ENCODE results near the gene PGC. TPM values are rescaled to one million over a fixed set of nuclear protein-coding genes. Genes with fewer than 3 reads are reported as not detected.

The PGC gene
- total RNA-seq = under 1 TPM; 0.14 to 0.38 (median 0.24) TPM

DNA sequence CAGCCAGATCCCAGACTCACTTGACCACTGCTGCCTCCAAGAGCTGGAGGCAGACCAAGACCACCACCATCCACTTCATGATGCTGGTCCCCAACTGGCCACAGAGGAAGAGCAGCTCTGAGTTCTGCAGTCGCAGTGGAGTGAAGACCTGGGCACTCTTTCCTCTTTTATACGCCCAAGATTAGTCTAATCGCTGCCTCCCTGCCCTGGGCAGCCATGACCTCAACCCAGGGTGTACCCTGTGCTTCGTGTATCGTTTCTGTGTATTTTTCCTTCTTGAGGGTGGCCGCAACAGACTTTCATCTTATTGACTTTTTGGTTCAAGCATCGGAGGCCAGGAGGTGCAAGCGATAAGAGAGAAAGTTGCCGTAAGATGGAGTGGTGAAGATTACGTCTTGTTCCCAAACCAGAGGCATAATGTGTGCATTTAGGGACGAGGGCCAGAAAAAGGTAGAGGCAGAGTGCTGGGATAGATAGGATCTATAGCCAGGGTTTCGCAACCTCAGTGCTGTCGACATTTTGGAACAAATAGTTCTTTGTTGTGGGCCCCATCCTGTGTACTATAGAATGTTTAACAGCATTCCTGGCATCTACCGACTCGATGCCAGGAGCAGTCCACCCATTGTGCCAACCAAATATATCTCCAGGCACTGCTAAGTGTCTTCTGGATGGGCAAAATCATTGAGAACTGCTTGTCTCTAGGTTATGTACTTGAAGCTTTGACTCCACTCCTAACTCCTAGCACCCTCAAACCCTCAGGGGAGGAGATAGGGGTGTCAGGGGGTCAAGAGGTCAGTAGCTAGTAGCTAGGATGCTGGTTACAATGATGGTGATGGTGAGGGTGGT is at the start of gene PGC:
PGC (minus strand) TSS at position 142 of the 846 bp plus-strand sequence; CDS start at position 79, 63 bp downstream.
- no peaks in the 10 kb centered on the region for H3K9me3 Mint-ChIP-seq
- DNase-seq (no peak), ATAC-seq (no peak)
- no peaks in the 10 kb centered on the region for H3K36me3 Mint-ChIP-seq (ENCODE audit: insufficient read depth)
- H3K4me3 Mint-ChIP-seq = no peak within 1 kb of the TSS
- no peaks in the 10 kb centered on the region for H3K4me1 Mint-ChIP-seq (ENCODE audit: low read depth)
- no peaks in the 10 kb centered on the region for H3K27me3 Mint-ChIP-seq (ENCODE audit: low read depth)

DNA sequence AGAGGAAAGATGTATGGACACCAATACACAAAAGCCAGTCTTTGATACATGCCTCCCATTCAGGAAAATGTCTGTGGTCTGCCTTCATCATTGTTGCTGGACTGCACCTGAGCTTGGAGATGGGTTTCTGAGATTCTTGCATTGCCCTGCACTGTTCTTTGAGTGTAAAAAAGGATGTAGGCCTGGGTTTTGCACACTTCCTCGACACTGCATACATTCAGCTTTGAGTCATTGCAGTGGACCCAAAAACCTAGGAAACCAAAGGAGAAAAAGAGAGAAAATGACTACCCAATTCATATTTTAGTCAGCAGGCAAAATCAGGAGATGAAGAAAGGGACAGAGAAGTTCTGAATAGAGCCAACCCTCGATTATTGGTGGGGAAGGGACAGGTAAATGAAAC is 49.3 kb upstream of the PGC start:
- no peaks in the 10 kb centered on the region for H3K9me3 Mint-ChIP-seq
- H3K27me3 Mint-ChIP-seq (ENCODE audit: low read depth) = no peaks in the 10 kb centered on the region
- no peak overlapping the region for H3K4me3 Mint-ChIP-seq
- H3K4me1 Mint-ChIP-seq (ENCODE audit: low read depth) = no peaks in the 10 kb centered on the region
- ATAC-seq (no peak), DNase-seq (no peak)
- peaks cover 8% of the 10 kb centered on the region for H3K36me3 Mint-ChIP-seq (ENCODE audit: insufficient read depth)

DNA sequence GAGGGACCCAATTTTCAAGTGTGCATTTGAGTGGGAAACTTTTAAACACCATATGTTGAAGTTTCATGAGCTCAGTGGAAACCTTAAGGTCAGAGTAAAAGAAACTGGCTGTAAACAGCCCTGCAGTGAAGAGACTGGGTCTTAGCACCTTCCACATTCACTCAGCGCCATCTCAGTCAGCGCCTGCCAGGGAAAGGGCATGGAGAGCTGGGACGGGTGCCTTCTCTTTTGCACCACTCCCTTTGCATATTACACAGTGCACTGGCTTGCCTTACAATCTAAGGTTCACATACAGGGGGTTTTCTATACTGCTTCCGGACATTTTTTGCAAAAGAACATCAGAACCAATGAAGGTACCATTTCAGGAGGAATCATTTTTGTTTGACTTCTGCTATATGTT is 44.8 kb upstream of the PGC start:
- H3K9me3 Mint-ChIP-seq = no peaks in the 10 kb centered on the region
- H3K4me1 Mint-ChIP-seq (ENCODE audit: low read depth) = peaks cover 12% of the 10 kb centered on the region
- no peaks in the 10 kb centered on the region for H3K27me3 Mint-ChIP-seq (ENCODE audit: low read depth)
- H3K36me3 Mint-ChIP-seq (ENCODE audit: insufficient read depth) = peaks cover 21% of the 10 kb centered on the region
- no peak for DNase-seq
- ATAC-seq = no peak
- H3K4me3 Mint-ChIP-seq = no peak overlapping the region

DNA sequence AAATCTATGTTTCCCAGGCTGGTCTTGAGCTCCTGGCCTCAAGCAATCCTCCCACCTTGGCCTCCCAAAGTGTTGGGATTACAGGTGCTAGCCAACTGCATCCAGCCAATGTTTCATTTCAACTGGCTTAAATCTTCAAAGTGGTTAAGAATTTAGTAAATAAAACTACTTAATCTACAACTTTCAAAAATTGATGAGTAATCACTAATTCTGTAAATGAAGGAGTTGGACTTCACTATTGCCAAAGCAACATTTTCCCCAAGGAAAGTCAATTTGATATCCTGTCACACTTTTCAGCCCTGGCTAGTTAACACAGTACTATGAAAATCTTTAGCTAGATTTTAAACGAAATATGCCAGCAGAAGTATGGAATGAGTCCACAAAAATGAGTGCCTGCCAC is 44.1 kb upstream of the PGC start:
- DNase-seq = no peak
- no peaks in the 10 kb centered on the region for H3K9me3 Mint-ChIP-seq
- ATAC-seq = no peak
- peaks cover 21% of the 10 kb centered on the region for H3K36me3 Mint-ChIP-seq (ENCODE audit: insufficient read depth)
- H3K4me3 Mint-ChIP-seq = no peak overlapping the region
- no peaks in the 10 kb centered on the region for H3K27me3 Mint-ChIP-seq (ENCODE audit: low read depth)
- H3K4me1 Mint-ChIP-seq (ENCODE audit: low read depth) = peaks cover 12% of the 10 kb centered on the region

DNA sequence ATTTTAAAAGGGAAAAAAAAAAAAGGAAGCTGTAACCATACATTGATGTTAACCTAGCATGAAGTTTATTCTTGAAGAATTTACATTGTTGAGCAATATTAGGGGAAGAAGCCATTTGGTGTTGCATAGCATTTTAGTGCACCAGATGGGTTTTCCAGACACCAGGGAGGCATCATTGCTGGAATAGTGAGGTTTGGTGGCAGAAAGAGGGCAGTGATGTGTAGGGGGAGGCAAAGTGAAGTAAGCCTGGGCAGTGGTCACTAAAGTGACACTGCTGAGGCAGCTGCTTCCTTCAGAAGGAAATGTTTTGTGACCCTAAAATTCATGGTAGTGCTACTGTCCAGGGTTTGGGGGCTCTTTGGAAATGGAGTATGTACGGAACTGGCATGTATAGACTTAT is 42.8 kb upstream of the PGC start:
- Mint-ChIP-seq H3K4me1 (ENCODE audit: low read depth) (peaks cover 12% of the 10 kb centered on the region), H3K9me3 (no peaks in the 10 kb centered on the region), H3K36me3 (ENCODE audit: insufficient read depth) (peaks cover 21% of the 10 kb centered on the region), H3K27me3 (ENCODE audit: low read depth) (no peaks in the 10 kb centered on the region), H3K4me3 (no peak overlapping the region)
- no peak for DNase-seq
- no peak for ATAC-seq

DNA sequence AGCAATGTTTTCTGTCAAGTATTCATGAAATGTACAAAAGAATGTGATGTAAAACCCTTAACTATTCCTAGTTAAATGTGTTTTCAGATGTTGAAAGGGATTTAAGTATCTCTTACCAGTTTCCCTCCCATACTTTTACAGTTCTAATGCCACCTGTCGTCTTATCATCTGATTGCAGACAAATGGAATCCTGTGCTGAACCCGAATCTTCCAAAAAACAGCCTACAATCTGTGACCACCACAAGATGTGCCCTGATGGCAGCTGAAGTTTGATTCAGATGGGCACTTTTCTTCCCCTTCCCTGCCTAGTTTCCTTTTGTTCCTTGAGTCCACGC is 42.2 kb upstream of the PGC start:
- DNase-seq (no peak), ATAC-seq (no peak)
- Mint-ChIP-seq H3K4me1 (ENCODE audit: low read depth) (peaks cover 12% of the 10 kb centered on the region), H3K27me3 (ENCODE audit: low read depth) (no peaks in the 10 kb centered on the region), H3K9me3 (no peaks in the 10 kb centered on the region), H3K4me3 (peak overlapping the region; percentile 97), H3K36me3 (ENCODE audit: insufficient read depth) (peaks cover 21% of the 10 kb centered on the region)

DNA sequence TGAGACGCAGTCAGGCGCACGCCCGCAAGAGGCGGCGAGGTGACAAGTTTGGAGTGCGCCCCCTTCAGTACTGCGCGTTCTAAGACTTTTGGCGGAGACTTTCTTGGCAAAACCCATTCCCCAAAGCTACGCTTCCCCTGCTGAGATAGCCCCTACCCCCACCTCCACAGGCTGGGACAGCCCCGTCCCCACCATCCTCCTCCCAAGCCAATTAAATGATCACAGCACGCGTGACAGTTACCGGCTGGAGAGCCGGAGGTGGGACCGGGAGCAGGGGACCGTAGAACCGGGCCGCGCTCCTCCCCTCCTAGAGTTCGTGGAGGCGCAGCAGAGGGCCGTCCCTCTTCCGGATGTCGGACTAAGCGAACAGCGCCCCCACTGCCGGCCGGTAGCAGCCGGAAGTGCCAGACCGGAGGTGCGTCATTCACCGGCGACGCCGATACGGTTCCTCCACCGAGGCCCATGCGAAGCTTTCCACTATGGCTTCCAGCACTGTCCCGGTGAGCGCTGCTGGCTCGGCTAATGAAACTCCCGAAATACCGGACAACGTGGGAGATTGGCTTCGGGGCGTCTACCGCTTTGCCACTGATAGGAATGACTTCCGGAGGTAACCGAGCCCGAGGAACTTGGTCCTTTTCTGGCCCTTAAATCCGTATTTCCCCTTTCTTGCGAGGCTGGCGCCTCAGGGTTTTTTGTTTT is 40.2 kb upstream of the PGC start, which contains the start of gene TOMM6:
TOMM6 (plus strand) TSS at position 476 of the 699 bp plus-strand sequence; CDS start at position 480, 4 bp downstream.
- peak within 1 kb of the TSS; percentile 97 for H3K4me3 Mint-ChIP-seq
- DNase-seq = peak; percentile 94
- peaks cover 12% of the 10 kb centered on the region for H3K4me1 Mint-ChIP-seq (ENCODE audit: low read depth)
- peaks cover 16% of the 10 kb centered on the region for H3K36me3 Mint-ChIP-seq (ENCODE audit: insufficient read depth)
- H3K27me3 Mint-ChIP-seq (ENCODE audit: low read depth) = no peaks in the 10 kb centered on the region
- peak; percentile 85 to 87 for ATAC-seq
- H3K9me3 Mint-ChIP-seq = no peaks in the 10 kb centered on the region

DNA sequence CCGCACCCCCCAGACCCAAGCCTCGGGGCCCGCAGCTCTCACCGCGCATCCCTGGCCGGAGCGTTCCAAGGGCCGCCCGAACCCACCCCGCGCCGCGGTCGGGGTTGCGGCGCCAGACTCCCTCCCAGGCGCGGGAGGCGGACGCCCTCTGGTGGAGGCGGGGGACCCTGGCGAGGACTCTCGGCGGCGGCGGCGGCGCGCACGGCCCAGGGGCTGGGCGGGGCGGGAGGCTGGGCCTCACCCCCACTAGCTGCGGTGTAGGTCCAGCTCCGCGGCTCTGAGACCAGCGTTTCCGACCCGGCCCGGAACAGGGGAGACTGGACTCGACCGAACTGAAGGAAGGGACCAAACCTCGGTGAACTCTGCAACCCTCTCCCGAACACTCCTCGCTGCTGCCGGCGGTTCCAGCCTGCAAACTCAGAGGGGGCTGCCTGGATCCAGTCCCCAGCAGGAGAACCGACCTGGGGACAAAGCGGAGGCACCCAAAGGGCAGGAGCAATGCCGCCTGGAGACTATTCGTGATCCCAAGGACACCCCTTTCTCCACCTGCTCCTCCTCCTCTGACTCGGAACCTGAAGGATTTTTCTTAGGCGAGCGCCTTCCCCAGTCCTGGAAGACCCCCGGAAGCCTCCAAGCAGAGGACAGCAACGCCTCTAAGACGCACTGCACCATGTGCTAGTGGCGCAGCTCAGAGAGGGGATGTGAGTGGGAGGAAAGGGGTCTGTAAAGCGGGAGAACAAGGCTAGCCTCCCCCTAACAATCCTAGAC is 39.4 kb upstream of the PGC start:
- H3K9me3 Mint-ChIP-seq = no peaks in the 10 kb centered on the region
- peaks cover 13% of the 10 kb centered on the region for H3K36me3 Mint-ChIP-seq (ENCODE audit: insufficient read depth)
- ATAC-seq (peak; percentile 81 to 84), DNase-seq (peak; percentile 85)
- peaks cover 12% of the 10 kb centered on the region for H3K4me1 Mint-ChIP-seq (ENCODE audit: low read depth)
- H3K27me3 Mint-ChIP-seq (ENCODE audit: low read depth) = no peaks in the 10 kb centered on the region
- peak overlapping the region; percentile 97 for H3K4me3 Mint-ChIP-seq

DNA sequence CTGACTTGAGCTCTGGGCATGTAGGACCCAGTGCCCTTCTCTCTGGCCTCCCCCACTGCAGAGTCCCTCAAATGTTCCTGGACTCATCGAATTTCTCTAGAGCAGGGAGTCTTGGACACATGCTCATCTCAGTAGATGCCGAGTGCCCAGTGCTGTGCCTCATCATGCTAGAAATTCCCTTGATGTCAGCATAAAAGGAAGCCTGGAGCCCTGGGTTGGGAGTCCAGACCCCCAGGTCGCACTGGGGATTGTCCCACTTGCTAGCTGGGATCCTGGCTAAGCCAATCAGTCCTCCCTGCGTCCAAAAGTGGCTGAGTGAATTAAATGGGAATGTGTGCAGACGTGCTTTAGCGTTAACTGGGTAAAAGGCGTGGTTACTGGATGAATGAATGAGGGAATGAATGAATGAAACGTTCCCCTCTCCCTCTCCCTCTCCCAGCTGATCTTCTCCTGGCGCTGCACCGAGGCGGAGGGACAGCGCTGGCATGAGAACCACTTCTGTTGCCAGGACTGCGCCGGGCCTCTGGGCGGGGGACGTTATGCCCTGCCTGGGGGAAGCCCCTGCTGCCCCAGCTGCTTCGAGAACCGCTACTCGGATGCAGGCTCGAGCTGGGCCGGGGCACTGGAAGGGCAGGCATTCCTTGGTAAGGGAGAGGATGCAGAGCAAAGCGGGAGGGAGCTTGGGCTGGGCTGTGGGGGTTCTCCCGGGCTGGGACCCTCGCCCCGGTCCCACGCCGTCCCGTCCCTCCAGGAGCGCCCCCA is 38.7 kb upstream of the PGC start:
- Mint-ChIP-seq H3K4me3 (peak overlapping the region; percentile 97), H3K27me3 (ENCODE audit: low read depth) (peaks cover 5% of the 10 kb centered on the region), H3K4me1 (ENCODE audit: low read depth) (peaks cover 16% of the 10 kb centered on the region), H3K9me3 (no peaks in the 10 kb centered on the region), H3K36me3 (ENCODE audit: insufficient read depth) (peaks cover 13% of the 10 kb centered on the region)
- DNase-seq (no peak), ATAC-seq (no peak)

DNA sequence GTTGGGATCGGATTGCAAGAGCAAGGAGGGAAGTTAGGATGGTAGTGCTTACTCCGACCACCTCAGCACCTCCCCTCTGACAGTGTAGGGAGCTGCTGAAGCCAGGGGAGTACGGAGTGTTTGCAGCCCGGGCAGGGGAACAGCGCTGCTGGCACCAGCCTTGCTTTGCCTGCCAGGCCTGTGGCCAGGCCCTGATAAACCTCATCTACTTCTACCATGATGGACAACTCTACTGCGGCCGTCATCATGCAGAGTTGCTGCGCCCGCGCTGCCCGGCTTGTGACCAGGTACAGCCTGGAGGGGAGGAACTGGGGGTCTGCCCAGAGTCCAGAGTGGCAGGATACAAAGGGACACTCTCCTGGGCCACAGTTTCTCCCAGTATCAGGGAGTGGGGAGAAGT is 38.1 kb upstream of the PGC start:
- Mint-ChIP-seq H3K36me3 (ENCODE audit: insufficient read depth) (peaks cover 11% of the 10 kb centered on the region), H3K9me3 (no peaks in the 10 kb centered on the region), H3K4me3 (no peak overlapping the region), H3K27me3 (ENCODE audit: low read depth) (peaks cover 6% of the 10 kb centered on the region), H3K4me1 (ENCODE audit: low read depth) (peaks cover 18% of the 10 kb centered on the region)
- ATAC-seq (no peak), DNase-seq (no peak)

DNA sequence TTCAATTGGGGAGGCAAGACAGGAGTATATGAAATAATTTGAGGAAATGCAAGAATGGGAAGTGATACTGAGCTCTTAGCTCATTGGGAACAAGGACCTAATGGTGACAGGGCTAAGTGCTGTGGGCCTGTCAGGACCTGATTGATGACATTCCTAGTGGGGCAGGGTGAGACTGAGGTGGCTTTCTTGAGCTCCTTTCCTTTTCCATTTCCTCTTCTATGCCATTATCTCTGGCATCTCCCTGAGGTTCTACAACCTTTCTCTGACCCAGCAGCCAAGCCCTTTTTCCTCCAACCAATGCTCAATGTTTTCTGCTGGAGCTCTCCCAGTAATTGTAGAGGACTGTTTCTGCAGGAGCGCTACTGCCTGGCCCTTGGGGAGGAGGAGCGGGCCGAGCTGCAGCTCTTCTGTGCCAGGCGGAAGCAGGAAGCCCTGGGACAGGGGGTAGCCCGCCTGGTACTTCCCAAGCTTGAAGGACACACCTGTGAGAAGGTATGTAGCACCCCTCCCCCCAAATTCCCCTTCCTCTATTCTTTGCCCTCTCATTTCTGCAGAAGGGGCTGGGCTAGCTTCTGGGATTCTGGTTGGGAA is 37.5 kb upstream of the PGC start:
- DNase-seq (no peak), ATAC-seq (no peak)
- peaks cover 6% of the 10 kb centered on the region for H3K36me3 Mint-ChIP-seq (ENCODE audit: insufficient read depth)
- peaks cover 19% of the 10 kb centered on the region for H3K4me1 Mint-ChIP-seq (ENCODE audit: low read depth)
- peaks cover 6% of the 10 kb centered on the region for H3K27me3 Mint-ChIP-seq (ENCODE audit: low read depth)
- H3K9me3 Mint-ChIP-seq = no peaks in the 10 kb centered on the region
- peak overlapping the region; percentile 47 for H3K4me3 Mint-ChIP-seq

DNA sequence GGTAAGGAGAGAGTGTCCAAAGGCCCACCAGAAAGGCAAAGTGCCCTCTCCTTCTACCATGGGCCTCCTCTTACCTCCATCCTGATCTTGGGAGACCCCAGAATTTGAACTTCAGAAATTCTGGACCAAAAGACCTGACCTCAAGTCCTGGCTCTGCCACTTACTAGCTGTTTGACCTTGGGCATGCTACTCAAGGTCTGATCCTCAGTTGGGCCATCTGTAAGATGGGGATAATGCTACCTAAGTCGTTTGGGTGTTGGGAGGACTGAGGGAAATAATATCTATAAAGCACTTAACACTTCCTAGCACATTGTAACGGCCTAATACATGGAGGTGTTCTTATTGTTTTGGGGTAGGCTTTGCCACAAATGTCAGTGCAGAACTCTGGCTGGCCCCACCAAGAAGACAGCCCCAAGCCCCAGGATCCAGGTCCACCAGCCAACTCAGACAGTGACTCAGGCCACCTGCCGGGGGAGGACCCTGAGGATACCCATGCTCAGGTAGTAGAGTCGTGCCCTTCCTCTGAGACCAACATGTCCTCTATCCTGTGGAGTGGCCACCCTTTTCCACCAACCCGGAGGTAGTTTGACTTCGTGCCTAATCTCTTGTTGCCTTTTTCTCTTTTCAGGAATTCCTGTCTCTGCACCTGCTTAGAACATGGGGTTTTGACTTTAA is 36.0 kb upstream of the PGC start:
- ATAC-seq (no peak), DNase-seq (no peak)
- no peak overlapping the region for H3K4me3 Mint-ChIP-seq
- peaks cover 19% of the 10 kb centered on the region for H3K4me1 Mint-ChIP-seq (ENCODE audit: low read depth)
- H3K9me3 Mint-ChIP-seq = no peaks in the 10 kb centered on the region
- peaks cover 6% of the 10 kb centered on the region for H3K27me3 Mint-ChIP-seq (ENCODE audit: low read depth)
- no peaks in the 10 kb centered on the region for H3K36me3 Mint-ChIP-seq (ENCODE audit: insufficient read depth)

DNA sequence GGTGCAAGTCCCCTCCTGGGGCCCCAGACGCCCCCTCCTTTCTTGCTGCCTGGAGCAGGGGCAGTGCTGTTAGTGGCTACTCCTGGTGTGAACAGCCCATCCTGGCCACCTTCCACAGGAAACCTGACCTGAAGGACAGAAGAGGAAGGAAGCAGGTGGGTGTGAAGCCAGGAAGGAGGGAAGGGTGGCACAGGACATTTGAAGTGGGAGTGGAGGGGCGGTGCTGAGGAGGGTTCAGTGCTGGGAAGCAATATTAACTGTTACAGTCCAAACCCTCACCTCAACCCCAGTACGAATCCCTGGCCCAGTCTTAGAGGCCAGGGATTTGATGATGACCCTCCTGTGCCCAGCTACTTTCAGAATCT is 34.2 kb upstream of the PGC start:
- Mint-ChIP-seq H3K27me3 (ENCODE audit: low read depth) (peaks cover 6% of the 10 kb centered on the region), H3K36me3 (ENCODE audit: insufficient read depth) (no peaks in the 10 kb centered on the region), H3K4me3 (peak overlapping the region; percentile 76), H3K9me3 (no peaks in the 10 kb centered on the region), H3K4me1 (ENCODE audit: low read depth) (peaks cover 18% of the 10 kb centered on the region)
- DNase-seq = no peak
- no peak for ATAC-seq

All from activated T-cell treated with anti-CD3 and anti-CD28 coated beads, Interleukin-2, amount 50 U/mL, for 4 hours (primary cell).